Inflammatory macrophage treated with lipopolysaccharide for 1 hour (primary cell): ENCODE results near the gene CTDSP2.

Experiments
- DNase-seq, 2 donors: peaks; one replicate each; pipeline ENCODE4 v3.0.0-alpha.2; 2020 to 2022

Gene CTDSP2

DNA sequence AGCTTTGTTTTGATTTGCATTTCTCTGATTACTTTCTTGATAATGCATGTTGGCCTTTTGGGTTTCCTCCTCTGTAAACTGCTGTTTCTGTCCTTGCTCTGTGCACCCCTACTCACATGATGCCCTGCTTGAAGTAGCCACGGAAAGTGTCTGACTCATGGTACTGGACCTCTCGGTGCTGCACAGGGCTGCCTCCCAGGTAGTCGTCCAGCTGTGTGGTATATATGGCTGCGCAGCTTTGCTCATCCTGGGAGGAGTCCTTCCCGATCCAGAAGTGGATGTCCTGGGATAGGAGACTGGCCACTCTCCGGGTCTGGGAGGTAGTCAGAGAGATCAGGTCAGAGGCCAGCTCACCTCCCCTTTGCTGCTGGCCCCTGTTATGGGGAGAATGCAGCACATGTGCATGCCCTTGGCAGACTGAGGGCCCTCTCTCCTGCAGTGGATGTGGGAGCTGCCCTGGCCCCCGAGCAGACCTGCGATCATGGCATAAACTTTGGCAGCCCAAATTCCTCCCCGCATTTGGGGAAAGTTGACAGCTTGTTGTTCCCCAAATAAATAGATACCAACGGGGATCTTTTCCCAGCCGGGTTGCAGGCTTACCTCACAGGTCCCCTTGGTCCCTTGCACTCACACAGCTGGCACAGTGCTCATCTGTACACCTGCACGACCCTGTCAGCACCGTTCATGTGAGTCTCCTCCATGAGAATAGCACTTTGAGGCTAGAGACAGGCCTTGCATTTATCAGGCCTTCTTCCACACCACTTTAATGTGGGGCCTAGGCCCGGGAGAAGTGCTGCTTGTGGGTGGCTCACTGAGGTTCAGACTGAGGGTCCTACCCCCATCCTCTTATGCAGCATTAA lies 33.2 kb downstream of the CTDSP2 start:
- no peak for DNase-seq

DNA sequence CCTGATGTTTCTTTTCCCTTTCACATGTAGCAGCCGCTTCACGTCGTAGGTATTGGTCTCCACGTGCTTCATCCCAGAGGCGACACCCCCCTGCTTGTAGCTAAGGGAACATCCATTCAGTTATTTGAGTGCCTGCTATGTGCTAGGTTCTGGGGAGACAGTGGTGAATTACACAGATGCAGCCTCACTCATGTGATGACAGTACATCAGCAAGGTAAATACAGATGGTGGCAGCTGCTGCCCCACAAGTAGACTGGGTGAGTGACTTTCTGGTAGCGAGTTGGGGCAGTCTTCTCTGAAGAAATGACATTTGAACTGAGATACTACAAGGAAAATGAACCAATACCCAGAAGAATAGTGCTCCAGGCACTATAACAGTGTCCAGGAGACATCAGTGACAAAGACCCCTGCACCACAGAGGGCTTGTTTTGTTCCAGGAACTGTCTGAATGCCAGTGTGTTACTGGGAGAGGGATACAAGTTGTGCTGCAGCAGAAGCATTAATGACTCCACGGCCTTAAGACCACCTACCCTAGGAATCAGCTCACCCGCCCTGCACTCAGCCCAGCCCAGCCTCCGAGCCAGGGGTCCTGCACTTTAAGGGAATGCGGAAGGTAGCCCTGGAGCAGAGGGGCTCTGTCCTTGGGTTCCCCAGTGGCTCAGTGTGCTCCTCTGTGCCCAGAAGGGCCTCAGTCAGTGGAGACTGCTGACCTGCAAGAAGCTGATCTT lies 35.3 kb downstream of the CTDSP2 start:
- no peak for DNase-seq

DNA sequence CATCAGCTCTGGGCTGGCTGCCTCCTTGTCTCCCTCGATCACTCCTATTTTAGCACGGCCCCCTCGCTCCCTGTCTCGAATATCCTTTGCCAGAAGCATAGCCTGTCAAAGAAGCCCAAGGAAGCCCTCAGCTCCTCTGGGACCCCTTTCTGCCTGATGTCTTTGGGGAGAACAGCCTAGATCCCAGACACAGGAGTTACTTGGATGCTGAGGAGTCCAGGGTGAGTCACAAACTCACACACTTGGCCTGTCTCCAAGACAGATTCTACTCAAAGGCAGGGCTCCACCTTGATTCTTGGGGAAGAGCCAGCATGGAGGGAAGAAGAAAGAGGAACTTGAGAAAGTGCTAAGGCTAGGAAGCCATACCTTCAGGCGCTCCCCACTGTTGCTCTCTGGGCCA lies 36.1 kb downstream of the CTDSP2 start:
- no peak for DNase-seq

DNA sequence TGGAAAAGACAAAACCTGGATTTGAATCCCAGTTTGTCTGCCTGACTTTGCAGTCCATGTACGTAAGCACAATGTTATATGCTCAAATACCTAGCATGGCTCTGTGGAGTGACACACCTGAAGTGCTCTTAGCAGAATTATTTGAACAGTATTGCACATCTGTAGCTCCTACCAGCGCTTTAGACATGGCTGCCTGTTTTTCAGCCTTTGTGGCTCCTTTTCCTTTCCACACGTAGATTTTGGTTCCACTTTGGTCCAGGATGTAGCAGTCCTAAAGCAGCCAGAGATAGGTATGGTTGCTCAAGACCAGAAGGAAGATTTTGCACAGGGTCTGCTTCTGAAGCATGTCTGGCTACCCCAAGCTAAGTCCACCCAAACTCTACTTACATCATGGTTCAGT lies 37.1 kb downstream of the CTDSP2 start:
- DNase-seq: no peak

DNA sequence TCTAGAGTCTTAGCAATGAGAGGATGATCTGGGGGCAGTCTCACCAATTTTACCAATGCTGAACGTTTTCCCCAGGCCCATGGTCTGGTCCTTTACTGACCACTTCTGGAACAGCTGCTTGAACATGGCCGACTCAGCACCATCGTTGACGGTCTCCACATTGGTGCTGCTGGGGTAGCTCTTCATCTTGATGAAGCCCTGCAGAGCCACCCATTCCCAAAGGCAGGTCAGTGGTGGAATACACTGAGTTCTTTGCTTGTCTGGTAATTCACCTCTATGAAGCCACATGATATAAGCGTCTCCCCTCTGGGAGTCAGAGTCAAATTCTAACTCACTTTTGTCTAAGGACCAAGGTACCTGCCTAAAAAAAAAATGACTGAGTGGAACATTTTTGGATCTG lies 38.2 kb downstream of the CTDSP2 start:
- no peak for DNase-seq

DNA sequence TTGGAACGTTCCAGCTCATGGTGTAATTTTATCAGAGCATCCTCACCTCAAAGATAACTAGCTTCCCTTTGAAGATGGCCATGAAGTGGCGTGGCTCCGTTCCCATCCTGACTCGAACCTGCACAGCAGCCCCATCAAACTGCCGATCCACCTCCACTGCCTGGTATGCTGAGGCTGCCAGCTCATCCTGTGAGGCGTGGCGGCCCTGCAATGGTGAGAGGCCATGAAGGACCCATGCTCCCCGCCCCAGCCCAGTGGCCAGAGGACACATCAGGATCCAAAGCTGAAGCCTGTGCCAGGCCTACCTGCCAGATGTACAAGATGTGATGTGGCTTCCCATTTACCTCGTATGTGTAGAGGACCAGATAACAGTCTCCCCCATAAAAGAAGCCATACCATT lies 39.2 kb downstream of the CTDSP2 start:
- no peak for DNase-seq

DNA sequence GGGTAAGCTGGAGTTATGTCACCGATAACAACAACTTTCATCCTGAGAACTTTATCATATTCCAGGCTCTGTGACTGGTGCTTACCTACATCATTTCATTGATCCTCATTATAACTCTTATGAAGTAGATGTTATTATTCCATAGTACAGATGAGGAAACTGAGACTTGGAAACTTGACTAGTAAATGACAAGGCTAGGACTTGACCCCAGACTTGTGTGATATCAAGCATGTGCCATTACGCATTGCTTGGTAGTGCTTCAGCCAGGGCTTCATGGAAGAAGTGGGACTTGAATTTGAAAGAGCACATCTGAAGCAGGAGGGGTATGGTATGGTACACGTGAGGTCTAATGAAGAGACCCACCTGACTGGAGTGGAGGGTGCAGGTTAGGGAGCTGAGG lies 39.9 kb downstream of the CTDSP2 start:
- DNase-seq: no peak

DNA sequence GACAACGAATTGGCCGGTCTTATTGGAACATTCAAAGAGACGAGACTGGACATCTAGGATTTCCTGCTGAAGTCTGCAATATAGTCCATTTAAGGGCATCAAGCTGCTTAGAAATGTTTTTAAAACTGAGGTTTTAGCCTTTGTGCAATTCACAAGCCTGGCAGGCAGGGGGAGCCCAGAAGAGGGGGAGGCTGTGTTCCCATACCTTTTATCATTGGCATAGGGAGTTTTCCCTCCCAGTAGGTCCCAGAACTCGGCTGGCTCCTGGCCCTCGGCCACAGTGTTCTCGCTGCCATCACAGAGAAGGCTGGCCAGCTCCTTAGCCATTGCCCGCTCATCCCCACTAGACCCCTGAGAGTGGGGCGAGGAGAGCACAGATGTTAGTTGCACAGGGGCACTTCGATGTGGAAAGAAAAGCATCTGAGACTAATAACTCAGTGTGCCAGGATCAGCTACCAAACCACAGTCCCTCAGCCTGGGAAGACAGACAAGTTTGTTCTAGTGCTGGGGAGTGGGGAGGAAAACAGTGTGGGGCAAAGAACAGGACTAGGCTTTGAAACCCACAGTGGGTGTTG lies 43.1 kb downstream of the CTDSP2 start:
- DNase-seq: peak in 1 of 2 donors; percentile 54

DNA sequence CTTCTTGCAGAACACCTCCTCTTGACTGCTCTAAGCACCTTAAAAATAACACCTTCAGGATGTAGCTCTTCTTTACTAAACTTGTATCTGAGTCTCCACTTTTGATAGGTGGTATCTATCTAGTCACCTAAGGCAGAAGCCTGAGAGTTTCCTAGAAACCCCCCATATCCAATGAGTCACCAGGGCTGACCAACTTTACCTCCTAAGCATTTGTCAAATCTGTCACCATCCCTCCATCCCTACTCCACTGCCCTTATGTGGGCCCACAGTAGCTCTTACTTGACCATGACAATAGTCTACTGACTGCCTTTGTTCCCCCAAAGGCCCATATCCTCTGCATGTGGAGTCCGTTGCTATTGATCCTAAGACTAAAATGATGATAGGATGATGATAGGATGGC lies 43.9 kb downstream of the CTDSP2 start:
- DNase-seq: no peak

DNA sequence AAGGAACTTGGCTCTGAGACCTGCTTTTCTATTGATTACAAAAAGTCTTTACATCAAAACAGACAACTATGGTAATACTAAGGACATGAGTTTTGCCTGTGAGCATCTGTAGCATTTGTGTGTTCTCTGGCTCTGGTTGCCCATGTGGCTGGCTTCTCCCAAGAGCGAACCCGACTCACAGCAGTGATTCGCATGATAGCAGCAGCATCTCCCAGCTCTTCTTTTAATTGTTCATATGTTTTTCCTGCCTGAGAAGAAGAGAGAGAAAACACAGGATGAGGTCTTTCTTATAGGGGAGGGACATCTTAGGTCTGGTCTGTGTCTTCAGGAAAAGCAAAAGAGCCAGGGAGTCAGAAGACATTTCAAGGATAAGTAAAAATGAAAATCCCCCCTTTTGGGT lies 45.6 kb downstream of the CTDSP2 start:
- no peak for DNase-seq

DNA sequence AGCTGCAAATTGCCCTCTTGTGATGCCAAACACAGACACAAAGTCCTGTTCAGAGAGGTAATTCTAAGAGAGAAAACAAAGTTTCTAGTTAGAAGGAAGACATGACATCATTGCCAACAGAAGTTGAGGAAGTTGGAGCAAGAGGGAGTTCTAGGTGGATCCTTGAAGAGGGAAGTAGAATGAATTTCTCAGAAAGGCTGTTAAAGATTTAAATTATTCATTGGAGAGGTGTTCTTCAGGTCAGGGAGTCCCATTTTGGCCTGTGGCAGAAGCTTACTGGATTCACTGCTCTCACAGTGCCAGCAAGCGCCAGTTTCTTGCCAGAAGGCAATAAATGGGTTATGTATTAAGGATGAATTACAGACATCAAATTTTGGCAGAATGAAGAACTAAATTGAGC lies 48.6 kb downstream of the CTDSP2 start:
- peak; percentile 70 to 74 for DNase-seq

DNA sequence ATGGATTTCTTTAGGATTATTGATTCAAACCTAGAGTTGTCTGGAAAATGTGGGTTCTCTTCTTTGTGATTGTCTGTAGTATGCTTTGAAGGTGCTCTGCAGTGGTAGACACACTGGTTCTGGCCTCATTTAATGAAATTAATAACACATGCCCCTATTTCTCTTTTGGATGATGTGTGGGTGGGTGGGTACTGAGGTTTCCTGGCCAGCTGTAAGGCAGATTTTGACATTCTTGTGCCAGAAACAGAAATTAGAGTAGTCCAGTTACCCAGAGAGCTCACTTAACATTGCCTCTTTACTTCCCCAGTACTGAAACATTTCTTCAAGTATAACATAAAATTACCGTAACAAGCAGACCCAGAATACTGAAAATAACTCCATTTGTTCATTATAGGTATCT lies 49.5 kb downstream of the CTDSP2 start:
- DNase-seq: no peak

DNA sequence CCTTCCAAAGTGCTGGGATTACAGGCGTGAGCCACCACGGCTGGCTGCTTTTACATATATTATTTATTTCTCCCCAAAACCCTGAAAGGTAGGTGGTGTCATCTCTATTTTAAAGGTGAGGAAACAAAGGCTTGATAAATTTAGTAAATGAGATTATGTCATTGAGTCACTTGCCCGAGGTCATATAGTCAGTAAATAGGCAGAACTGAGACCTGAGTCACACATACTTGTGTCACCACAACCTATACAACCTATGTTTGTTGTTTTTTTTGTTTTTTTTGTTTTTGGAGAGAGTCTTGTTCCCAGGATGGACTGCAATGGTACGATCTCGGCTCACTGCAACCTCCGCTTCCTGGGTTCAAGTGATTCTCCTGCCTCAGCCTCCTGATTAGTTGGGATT lies 51.2 kb downstream of the CTDSP2 start:
- peak in 1 of 2 donors; percentile 44 for DNase-seq

DNA sequence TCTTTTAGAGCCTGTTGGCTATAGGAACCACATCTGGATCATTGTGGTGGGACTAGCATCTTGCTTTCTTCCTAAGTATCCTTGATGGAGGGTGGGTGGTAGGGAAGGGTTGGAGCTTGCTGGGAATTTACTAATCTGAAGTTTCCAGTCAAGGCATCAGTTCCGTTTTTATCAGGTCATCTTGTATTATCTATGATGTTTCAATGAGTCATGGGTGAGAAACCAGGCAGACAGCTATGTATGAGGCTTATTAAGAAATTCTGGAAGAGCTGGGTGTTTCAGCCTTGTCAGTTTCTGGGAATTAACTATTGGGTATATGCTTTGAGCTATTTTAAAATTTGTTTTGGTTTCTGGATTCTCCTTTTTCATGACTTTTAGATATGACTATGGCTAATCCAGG lies 52.6 kb downstream of the CTDSP2 start:
- peak; percentile 79 to 93 for DNase-seq

DNA sequence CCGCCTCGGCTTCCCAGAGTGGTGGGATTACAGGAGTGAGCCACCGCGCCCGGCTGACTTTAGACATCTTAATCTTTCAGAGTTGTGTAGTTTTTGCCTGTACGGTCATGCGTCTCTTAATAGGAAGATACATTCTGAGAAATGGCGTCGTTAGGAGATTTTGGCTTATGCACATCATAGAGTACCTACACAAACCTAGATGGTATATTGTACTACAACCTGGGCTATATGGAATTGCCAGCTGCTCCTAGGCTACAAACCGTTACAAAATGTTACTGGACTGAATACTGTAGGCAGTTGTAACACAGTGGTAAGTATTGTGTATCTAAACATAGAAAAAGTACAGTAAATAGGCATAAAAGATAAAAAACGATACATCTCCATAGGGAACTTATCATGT lies 62.7 kb downstream of the CTDSP2 start:
- DNase-seq: no peak

DNA sequence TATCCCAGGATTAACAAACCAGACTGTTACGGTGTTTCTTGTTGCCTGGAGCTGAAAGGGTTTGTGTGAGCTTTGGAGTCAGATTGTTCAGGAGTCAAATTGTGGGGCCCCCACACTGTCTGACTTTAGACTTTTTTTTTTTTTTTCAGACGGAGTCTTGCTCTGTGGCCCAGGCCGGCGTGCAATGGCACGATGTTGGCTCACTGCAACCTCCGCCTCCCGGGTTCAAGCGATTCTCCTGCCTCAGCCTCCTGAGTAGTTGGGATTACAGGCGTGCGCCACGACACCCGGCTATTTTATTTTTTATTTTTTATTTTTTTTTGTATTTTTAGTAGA lies 63.1 kb downstream of the CTDSP2 start:
- no peak for DNase-seq

DNA sequence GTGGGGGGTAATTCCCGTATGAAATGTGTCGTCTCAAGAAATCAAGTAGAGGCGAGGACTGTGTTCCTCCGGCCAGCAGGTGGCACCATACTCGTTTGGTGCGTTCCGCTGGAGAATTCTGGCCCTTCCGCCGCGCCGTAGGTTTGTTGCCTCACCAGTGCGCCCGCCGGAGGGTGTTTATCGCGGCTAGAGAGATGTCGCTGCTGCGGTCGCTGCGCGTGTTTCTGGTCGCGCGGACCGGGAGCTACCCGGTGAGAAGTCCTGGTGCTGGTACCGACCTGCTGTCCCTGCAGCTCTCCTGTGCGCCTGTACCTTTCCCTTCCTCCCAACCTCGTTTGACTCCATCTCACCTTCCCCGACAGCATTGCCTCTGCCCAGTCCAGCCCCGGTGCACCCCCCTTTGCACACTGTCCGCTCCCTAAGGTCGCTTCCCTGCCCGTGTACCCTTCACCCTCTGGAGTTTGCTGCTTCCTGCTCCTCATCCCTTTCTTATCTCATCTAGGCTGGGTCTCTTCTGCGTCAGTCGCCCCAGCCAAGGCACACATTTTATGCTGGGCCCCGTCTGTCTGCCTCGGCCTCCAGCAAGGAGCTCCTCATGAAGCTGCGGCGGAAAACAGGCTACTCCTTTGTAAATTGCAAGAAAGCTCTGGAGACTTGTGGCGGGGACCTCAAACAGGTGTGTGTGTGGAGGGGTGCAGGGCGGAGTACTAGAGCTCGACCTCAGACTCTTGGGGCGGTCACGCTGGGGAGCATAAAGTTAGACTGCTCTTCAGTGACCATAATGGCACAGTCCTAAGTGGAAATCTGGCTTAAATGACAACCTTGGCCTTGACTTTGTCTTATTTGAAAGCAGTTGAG lies 63.7 kb downstream of the CTDSP2 start, which contains the start of gene TSFM:
TSS of gene TSFM (plus strand) at position 180 of the 858 bp plus-strand sequence. CDS start at position 195, 15 bp downstream.
- DNase-seq: peak; percentile 87 to 99

DNA sequence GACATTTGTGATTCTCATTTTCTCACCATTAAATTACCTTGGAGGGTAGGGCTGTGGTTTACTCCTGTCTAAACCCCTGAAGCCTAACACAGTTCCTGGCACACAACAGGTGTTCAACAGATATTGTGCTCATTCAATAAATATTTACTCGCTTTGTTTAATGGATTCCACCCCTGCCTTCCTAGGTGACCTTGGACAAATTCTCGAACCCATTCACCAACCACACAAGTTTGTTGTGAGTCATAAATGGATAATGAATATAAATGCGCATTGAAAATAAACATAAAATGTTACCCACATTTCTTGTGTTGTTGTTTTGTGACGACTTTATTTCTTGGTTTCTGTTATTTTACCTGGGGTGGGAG lies 64.3 kb downstream of the CTDSP2 start:
- DNase-seq: no peak

DNA sequence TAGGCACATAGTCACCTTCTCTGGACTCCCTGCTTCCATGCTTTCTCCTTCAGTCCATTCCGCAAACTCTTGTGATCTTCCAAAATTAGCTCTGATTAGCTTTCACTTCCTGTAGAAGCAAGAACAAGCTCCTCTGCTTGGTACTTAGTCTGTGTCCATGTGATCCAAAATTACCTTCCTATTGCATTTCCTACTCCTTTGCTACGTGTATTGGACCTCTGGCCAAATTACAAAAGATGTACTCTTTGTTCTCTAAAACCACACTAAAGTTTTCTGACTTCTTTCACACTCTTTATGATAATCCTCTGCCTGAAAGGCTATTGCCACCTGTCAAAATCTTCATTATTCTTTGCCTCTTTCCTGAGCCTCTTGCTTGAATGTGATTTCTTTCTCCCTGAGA lies 64.7 kb downstream of the CTDSP2 start:
- no peak for DNase-seq

DNA sequence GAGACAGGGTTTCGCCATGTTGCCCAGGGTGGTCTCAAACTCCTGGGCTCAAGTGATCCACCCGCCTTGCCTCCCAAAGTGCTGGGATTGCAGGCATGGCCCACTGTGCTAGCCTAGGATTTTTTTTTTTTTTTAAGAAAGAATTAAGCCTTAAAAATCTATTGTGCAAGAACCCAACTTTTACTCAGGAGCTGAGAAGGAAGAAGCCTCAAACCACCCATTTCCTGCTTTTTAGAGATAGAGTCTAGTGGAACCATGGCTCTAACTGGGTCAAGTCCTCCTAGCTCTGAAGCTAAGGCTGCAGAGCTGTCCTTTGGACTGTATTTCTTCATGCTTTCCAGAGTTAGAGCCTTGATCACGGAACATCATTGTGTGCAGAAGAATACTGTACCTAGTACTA lies 65.3 kb downstream of the CTDSP2 start:
- peak; percentile 34 to 48 for DNase-seq

DNA sequence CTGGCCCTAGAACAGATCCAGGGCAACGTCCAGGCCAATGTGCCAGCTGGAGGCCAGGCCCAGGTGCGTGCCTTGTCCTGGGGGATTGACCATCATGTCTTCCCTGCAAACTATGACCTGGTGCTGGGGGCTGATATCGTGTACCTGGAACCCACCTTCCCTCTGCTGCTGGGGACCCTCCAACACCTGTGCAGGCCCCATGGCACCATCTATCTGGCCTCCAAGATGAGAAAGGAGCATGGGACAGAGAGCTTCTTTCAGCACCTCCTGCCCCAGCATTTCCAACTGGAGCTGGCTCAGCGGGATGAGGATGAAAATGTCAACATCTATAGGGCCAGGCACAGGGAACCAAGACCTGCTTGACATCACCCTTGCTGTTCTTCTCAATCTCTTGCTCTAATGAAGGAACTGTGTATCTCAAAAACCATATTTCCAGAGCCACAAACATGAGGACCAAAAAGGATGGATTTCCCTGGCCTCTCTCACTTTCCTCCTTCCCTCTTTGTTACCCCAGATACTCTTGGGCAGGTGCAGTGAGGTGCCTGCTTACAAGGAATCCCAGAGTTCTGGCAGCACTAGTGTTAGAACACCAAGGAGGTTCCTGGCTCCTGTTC lies 66.1 kb downstream of the CTDSP2 start:
- DNase-seq: no peak

DNA sequence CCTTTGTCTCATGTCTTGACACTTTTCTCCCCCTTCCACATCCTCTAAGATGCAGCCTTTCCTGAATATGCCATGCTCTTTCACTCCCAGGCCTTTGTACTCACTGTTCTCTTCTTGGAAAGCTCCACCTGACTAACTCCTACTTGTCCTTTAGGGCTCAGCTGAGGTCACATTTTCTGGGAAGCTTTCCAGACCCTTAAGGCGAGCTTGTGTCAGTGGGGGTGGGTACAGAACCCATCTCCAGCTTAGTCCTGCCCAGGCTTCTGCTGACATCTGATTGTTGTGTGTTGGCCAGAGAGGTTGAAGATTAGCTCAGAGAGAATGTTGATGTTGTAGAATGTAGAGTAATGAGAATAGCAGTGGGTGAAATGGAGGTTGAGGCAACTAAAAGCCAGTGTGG lies 66.8 kb downstream of the CTDSP2 start:
- DNase-seq: no peak

DNA sequence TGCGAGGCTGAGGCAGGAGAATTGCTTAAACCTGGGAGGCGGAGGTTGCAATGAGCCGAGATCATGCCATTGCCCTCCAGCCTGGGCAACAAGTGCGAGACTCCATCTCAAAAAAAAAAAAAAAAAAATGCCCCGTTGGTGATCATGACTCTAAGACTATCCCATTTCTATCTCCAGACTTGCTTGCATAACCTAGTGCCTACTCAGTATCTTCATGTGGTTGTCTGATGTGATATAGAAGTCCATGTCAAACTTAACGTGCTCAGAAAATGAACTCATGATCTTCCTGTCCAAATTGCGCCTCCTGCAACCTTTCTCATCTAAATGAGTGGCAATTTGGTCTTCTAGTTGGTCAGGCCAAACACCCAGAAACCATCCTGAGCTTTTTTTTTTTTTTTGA lies 68.6 kb downstream of the CTDSP2 start:
- peak in 1 of 2 donors; percentile 66 for DNase-seq
